ENCODE data around the gene IRF7. TPM values are rescaled to one million over a fixed set of nuclear protein-coding genes. Genes with fewer than 3 reads are reported as not detected.

Gene IRF7
- total RNA-seq, 4 donors from 2014 or later, result 28.1 to 80.9 (median 58.4) TPM

- DNase-seq, result no peak
- no peak overlapping the region for H3K27ac ChIP-seq
- H3K4me1 ChIP-seq, result peaks cover 6 to 56% (median 27%) of the 10 kb centered on the region in 4 donors
- H3K4me3 ChIP-seq, result no peak overlapping the region
- peaks cover 0 to 35% (median 0%) of the 10 kb centered on the region in 3 donors for H3K36me3 ChIP-seq
- H3K9me3 ChIP-seq, result no peaks in the 10 kb centered on the region
- H3K27me3 ChIP-seq, result no peaks in the 10 kb centered on the region
- TF ChIP-seq POLR2A (IDR thresholded peaks at IDR 0.05) (no peak), CTCF (IDR thresholded peaks at IDR 0.05) (no peak)
These were observed 34.4 kb downstream of the IRF7 start for GRCh38 chr11:581342-581741.

GRCh38 chr11:579830-580601, 35.7 kb downstream of the IRF7 start:
- Histone ChIP-seq H3K27me3 (no peaks in the 10 kb centered on the region), H3K4me1 (peaks cover 10 to 61% (median 32%) of the 10 kb centered on the region in 4 donors), H3K36me3 (peaks cover 0 to 32% (median 0%) of the 10 kb centered on the region in 3 donors), H3K27ac (peak overlapping the region in 2 of 4 donors; percentile 84 to 93), H3K9me3 (no peaks in the 10 kb centered on the region), H3K4me3 (no peak overlapping the region)
- TF ChIP-seq POLR2A (IDR thresholded peaks at IDR 0.05) (no peak), CTCF (IDR thresholded peaks at IDR 0.05) (no peak)
- DNase-seq, result peak in 1 of 3 donors; percentile 79

GRCh38 chr11:578276-579035, 37.3 kb downstream of the IRF7 start:
- Histone ChIP-seq H3K27me3 (no peaks in the 10 kb centered on the region), H3K4me3 (peak overlapping the region in 2 of 4 donors; percentile 60 to 98), H3K27ac (peak overlapping the region in 3 of 4 donors; percentile 49 to 97 (median 93)), H3K36me3 (peaks cover 0 to 21% (median 0%) of the 10 kb centered on the region in 3 donors), H3K9me3 (no peaks in the 10 kb centered on the region), H3K4me1 (peaks cover 12 to 70% (median 33%) of the 10 kb centered on the region in 4 donors)
- TF ChIP-seq POLR2A (IDR thresholded peaks at IDR 0.05) (peak in 1 of 2 donors; percentile 36), CTCF (IDR thresholded peaks at IDR 0.05) (no peak)
- DNase-seq, result peak in 1 of 3 donors; percentile 68

- peaks cover 12 to 65% (median 33%) of the 10 kb centered on the region in 4 donors for H3K4me1 ChIP-seq
- H3K36me3 ChIP-seq, result peaks cover 0 to 12% (median 0%) of the 10 kb centered on the region in 3 donors
- peak overlapping the region in 3 of 4 donors; percentile 86 to 97 (median 93) for H3K27ac ChIP-seq
- H3K9me3 ChIP-seq, result no peaks in the 10 kb centered on the region
- no peak for TF ChIP-seq POLR2A (IDR thresholded peaks at IDR 0.05)
- TF ChIP-seq CTCF (IDR thresholded peaks at IDR 0.05), result no peak
- no peaks in the 10 kb centered on the region for H3K27me3 ChIP-seq
- H3K4me3 ChIP-seq, result peak overlapping the region; percentile 60 to 98 (median 82)
- DNase-seq, result no peak
These were observed 38.2 kb downstream of the IRF7 start for GRCh38 chr11:577611-577894.

- H3K36me3 ChIP-seq, result peaks cover 0 to 7% (median 0%) of the 10 kb centered on the region in 3 donors
- peak overlapping the region; percentile 86 to 97 (median 92) for H3K27ac ChIP-seq
- H3K27me3 ChIP-seq, result no peaks in the 10 kb centered on the region
- peak overlapping the region; percentile 60 to 98 (median 82) for H3K4me3 ChIP-seq
- peaks cover 12 to 65% (median 33%) of the 10 kb centered on the region in 4 donors for H3K4me1 ChIP-seq
- no peaks in the 10 kb centered on the region for H3K9me3 ChIP-seq
- DNase-seq, result no peak
- no peak for TF ChIP-seq CTCF (IDR thresholded peaks at IDR 0.05)
- TF ChIP-seq POLR2A (IDR thresholded peaks at IDR 0.05), result no peak
These were observed 38.7 kb downstream of the IRF7 start for GRCh38 chr11:576811-577610.
